Activated CD8-positive, alpha-beta T cell treated with anti-CD3 and anti-CD28 coated beads, Interleukin-2, amount 10 ng/mL, durations not matched to agents 7 days and 5 days (primary cell): ENCODE results near the gene LTO1. TPM values are rescaled to one million over a fixed set of nuclear protein-coding genes. Genes with fewer than 3 reads are reported as not detected.

ENCODE experiments used
- ATAC-seq: fragments of 150-1000 bp; cut with Tn5 transposase; one replicate; pipeline ENCODE4 v1.10.0; 2021; ENCODE audit warnings: moderate library complexity
- CTCF ChIA-PET: fragments of 350-600 bp; sonication (Branson Sonifier 250); formaldehyde crosslinking; loops from one replicate; lab custom pipeline; 2021; ENCODE audit warnings: antibody characterized with exemption; lab: Charles Lee
- POLR2A ChIA-PET: fragments of 350-600 bp; sonication (Branson Sonifier 250); formaldehyde crosslinking; loops from one replicate; lab custom pipeline; 2021; ENCODE audit warnings: antibody characterized with exemption; lab: Charles Lee
- DNase-seq: peaks from one replicate; pipeline ENCODE4 v3.0.0-alpha.2; 2020
- H3K27ac Mint-ChIP-seq: one replicate; pipeline ENCODE4 v1.8.0; 2021; ENCODE audit warnings: mild to moderate bottlenecking, mixed read lengths
- H3K27me3 Mint-ChIP-seq: one replicate; pipeline ENCODE4 v1.8.0; 2021; ENCODE audit warnings: low read depth, mixed read lengths
- H3K36me3 Mint-ChIP-seq: one replicate; pipeline ENCODE4 v1.8.0; 2021; ENCODE audit warnings: low read depth, mixed read lengths
- H3K4me1 Mint-ChIP-seq: one replicate; pipeline ENCODE4 v1.8.0; 2021; ENCODE audit warnings: low read depth, mixed read lengths
- H3K4me3 Mint-ChIP-seq: one replicate; pipeline ENCODE4 v1.8.0; 2021; ENCODE audit warnings: mild to moderate bottlenecking, mixed read lengths
- H3K9me3 Mint-ChIP-seq: one replicate; pipeline ENCODE4 v1.8.0; 2022; ENCODE audit warnings: mixed read lengths; ENCODE audit not compliant: insufficient read depth
- total RNA-seq, 2 experiments: library from RNA; stranded (reverse); gene quantifications; one replicate each; pipeline ENCODE4 v1.2.3, GENCODE V29; 2021

The LTO1 gene
- total RNA-seq, 2 experiments from 2014 or later = 21.0 to 23.0 TPM

DNA sequence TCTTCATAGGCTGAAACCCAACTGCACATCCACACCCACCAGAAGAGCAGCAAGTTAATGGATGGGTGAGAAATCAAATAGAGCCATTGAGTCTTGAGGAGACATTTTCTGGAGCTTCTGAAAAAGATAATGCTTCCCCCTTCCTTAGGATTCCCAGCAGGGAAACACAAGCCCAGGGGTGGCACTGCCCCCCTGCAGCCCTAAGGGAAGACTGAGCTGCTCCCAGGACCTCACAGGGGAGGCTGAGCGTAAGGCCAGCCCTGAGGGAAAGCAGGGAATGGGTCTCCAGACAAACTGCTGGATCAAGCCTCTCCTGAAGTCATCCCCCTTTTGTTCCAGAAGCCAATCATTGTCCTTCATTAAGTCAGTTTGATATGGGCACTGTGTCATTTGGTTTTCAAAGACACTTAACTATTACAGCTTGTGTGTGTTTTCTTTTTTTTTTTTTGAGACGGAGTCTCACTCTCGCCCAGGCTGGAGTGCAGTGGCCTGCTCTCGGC, 15.1 kb downstream of the LTO1 start:
- DNase-seq (no peak), ATAC-seq (no peak)
- H3K9me3 Mint-ChIP-seq = no peaks in the 10 kb centered on the region
- peaks cover 4% of the 10 kb centered on the region for H3K36me3 Mint-ChIP-seq
- no peak overlapping the region for H3K4me3 Mint-ChIP-seq
- ChIA-PET POLR2A (no interaction called here), CTCF (interaction anchor here (5.4 kb wide), 1 partner anchor 11 kb away, joined by 33 read pairs; no protein-coding TSS in a partner anchor)
- H3K27ac Mint-ChIP-seq = no peak overlapping the region
- H3K4me1 Mint-ChIP-seq = no peaks in the 10 kb centered on the region
- H3K27me3 Mint-ChIP-seq = no peaks in the 10 kb centered on the region

DNA sequence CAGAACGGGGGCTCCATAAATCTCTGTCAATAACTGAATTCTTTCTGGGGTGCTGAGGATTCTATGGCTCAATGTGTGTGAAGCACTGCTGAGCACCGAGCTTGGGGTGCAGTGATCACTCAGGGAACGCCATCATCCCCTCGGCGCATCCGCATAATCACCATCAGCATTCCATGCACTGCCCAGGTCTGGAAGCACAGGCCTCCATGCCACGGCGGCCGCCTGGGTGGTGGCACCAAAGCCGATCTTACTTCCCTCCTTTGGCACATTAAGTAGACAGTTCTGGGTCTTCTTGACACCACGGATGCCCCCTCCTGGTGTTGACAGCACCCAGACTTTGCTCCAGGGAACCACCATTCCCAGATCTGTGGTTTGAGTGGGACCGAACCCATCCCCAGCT, 15.6 kb downstream of the LTO1 start:
- ATAC-seq = no peak
- Mint-ChIP-seq H3K36me3 (peaks cover 4% of the 10 kb centered on the region), H3K4me3 (no peak overlapping the region), H3K27ac (no peak overlapping the region), H3K4me1 (no peaks in the 10 kb centered on the region), H3K9me3 (no peaks in the 10 kb centered on the region), H3K27me3 (no peaks in the 10 kb centered on the region)
- DNase-seq = no peak
- ChIA-PET POLR2A (no interaction called here), CTCF (interaction anchor here (5.4 kb wide), 1 partner anchor 11 kb away, joined by 33 read pairs; no protein-coding TSS in a partner anchor)

DNA sequence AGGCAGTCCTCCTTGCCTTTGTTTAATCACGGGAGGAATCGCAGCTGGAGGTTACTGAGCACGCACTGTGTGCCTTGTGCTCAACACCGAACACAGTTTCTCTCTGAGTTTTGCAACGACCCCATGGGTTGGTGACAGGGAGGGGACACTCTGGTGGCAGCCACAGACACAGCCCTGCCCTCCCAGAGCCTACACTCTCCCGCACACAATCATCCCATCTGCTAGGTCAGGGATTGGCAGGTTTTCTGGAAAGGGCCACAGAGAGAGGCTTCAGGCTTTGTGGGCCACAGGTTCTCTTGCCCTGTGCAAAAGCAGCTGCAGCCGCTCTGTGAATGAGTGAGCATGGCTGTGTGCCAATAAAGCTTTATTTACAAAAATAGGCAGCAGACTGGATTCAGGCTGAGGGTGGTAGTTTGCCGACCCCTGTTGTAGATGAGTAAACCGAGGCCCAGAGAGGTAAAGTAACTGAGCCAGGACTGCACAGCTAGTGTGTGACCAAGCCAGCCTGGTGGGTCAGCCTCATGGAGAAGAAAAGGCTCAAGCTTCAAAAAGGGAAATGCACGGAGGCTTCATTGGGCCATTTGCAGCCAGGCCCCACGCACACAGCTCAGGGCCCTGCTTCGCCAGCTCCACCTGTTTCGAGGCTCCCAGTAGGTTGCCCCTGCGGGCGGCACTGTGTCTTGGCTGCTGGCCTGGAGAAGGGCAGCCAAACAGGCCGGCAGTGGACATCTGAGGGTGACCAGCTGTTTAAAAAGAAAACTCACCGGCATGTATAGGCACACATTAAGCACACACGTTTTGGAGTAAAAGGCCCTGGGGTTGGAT, 16.3 kb downstream of the LTO1 start:
- POLR2A ChIA-PET = no interaction called here
- Mint-ChIP-seq H3K9me3 (no peaks in the 10 kb centered on the region), H3K36me3 (no peaks in the 10 kb centered on the region), H3K27ac (no peak overlapping the region), H3K27me3 (no peaks in the 10 kb centered on the region), H3K4me1 (no peaks in the 10 kb centered on the region), H3K4me3 (no peak overlapping the region)
- no peak for ATAC-seq
- no peak for DNase-seq
- CTCF ChIA-PET = interaction anchor here (5.4 kb wide), 1 partner anchor 12 kb away, joined by 33 read pairs; no protein-coding TSS in a partner anchor

DNA sequence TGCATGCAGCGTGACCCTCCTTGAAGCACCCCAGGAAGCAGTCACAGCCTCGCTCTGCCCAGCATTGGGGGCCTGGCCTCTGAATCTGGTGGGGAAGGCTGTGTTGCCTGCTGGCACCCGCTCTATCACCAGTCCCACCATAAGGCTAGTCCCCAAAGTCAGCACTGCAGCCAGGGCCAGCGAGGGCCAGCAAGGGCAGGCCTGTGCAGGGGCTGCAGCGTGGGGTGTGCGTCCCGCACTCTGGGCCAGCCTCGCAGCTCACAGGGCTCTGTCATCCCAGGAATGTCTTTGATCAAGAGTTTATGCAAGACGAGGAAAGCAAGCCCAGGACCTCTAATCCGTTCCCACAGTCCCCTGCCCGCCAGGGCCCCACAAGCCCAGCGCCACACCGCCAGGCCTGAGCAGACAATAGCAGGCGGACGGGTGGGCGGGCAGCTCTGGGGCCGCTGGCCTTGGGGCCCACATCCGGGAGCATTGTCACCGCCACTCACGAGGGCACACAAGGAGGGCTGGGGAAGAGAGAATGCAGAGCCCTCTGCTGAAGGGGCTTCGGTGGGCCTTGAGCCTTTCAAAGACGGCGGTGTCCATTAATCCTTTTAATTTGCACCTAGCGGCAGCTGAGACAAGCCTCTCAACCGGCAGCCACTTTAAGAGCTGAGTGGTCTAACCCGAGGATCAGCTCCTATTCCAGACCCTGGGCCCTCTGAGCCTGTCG, 17.1 kb downstream of the LTO1 start:
- DNase-seq = no peak
- no peak overlapping the region for H3K4me3 Mint-ChIP-seq
- H3K4me1 Mint-ChIP-seq = no peaks in the 10 kb centered on the region
- CTCF ChIA-PET = interaction anchor here (5.4 kb wide), 1 partner anchor 13 kb away, joined by 33 read pairs; no protein-coding TSS in a partner anchor
- H3K27me3 Mint-ChIP-seq = no peaks in the 10 kb centered on the region
- POLR2A ChIA-PET = no interaction called here
- no peak overlapping the region for H3K27ac Mint-ChIP-seq
- H3K36me3 Mint-ChIP-seq = no peaks in the 10 kb centered on the region
- ATAC-seq = no peak
- H3K9me3 Mint-ChIP-seq = no peaks in the 10 kb centered on the region

DNA sequence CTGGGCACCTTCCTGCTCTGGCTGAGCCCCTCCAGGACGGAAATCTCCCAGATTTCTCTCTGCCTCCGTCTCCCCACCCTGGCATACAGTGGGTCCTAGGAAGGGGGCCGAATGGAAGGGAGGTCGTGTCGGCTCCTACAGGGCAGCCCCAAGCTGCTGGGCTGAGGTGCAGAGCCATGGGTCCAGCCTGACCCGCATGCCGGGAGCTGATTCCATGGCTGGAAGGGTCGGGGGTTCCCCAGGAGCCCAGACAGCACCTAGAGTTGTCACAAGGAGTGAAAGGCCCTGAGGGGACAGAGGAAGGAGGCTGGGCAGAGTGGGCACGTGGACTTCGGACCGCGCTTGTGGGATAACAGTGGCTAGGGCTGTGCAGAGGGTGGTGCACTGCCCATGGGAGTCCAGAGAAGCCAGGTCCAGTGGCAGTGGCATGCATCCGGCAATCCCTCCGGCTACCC, 17.7 kb downstream of the LTO1 start:
- DNase-seq (no peak), ATAC-seq (no peak)
- Mint-ChIP-seq H3K27ac (no peak overlapping the region), H3K4me1 (no peaks in the 10 kb centered on the region), H3K9me3 (no peaks in the 10 kb centered on the region), H3K36me3 (no peaks in the 10 kb centered on the region), H3K27me3 (no peaks in the 10 kb centered on the region), H3K4me3 (no peak overlapping the region)
- POLR2A ChIA-PET = no interaction called here
- CTCF ChIA-PET = interaction anchor here (5.4 kb wide), 1 partner anchor 13 kb away, joined by 33 read pairs; no protein-coding TSS in a partner anchor

DNA sequence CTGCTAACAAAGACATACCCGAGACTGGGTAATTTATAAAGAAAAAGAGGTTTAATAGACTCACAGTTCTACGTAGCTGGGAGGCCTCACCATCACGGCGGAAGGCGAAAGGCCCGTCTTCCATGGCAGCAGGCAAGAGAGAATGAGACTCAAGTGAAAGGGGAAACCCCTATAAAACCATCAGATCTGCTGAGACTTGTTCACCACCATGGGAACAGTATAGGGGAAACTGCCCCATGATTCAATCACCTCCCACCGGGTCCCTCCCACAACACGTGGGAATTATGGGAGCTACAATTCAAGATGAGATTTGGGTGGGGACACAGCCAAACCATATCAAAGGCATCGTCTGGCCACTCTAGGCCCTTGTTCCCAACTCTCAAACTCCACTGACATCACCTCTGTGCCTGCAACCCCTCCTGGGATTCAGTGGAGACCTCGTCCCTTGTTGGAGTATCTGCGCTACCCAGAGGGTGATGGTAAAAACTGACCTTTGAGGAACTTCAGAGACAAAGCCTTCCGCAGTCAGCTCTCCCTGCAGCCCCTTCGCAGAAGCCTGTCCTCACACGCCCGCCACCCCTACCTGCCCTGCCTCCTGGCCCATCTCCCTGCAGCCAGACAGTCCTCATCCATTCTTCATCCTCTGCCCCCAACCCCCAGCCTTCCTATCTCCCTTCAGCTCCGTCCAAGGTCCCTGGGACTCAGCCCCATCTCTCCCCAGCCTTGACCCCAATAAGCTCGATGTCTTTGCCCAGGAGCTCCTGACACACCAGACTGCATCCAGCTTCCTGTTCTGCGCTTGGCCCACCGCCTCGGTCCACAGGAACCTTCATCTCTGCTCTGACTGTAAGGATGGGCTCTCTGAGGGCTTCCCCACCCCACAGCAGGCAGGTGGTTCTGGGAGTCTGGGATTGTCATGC, 18.4 kb downstream of the LTO1 start:
- Mint-ChIP-seq H3K9me3 (no peaks in the 10 kb centered on the region), H3K27me3 (no peaks in the 10 kb centered on the region), H3K4me1 (no peaks in the 10 kb centered on the region), H3K4me3 (no peak overlapping the region), H3K27ac (no peak overlapping the region), H3K36me3 (no peaks in the 10 kb centered on the region)
- no peak for DNase-seq
- no peak for ATAC-seq
- POLR2A ChIA-PET = no interaction called here
- CTCF ChIA-PET = interaction anchor here (1.3 kb wide), 1 partner anchor 15 kb away, joined by 4 read pairs; no protein-coding TSS in a partner anchor

DNA sequence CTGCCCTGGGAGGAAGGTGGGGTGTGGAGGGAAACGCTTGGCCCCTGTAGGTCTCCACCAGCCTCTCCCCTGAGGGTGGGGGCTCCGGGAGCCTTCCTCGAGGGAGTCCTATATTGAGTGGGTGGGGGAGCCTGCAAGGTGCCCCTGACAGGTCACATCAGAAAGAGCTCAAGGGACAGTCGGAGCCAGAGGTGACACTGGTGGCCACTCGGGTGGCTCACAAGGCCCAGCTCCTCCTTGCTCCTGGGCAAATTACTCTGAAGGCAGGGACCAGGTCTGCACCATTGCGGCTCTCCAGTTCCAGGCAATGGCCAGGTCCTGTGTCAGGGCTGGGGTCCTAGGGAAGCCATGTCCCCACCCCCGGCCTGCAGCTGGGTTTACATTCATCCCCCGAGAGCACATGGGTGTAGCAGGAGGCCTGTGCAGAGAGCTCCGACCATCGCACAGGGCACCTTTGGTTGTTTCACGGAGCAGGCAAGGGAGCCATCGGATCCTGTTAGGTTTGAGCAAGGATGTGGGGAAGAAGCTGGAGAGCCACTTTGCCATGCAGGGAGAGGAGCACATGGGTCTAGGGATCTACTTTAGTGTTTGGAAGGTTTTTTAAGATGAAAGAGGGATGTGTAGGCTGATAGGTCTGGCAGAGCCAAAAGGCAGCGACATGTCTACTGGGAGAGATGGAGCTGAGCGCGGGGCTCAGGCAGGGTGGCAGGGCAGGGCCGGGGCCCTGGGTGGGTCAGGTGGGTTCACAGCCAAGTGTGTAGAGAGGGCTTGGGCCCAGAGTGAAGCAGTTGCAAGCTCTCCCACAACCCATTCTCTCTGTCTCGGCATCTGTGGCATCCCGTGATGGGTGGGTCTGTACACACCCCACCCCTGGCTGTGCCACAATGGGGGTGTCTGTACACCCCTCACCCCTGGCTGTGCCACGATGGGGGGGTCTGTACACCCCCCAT, 19.4 kb downstream of the LTO1 start:
- Mint-ChIP-seq H3K4me1 (no peaks in the 10 kb centered on the region), H3K9me3 (no peaks in the 10 kb centered on the region), H3K4me3 (no peak overlapping the region), H3K27me3 (no peaks in the 10 kb centered on the region), H3K36me3 (no peaks in the 10 kb centered on the region), H3K27ac (no peak overlapping the region)
- ATAC-seq = no peak
- POLR2A ChIA-PET = interaction anchor here (0.6 kb wide), 1 partner anchor 1384 kb away, joined by 3 read pairs; the partner anchor contains the start of gene C11orf24
- CTCF ChIA-PET = interaction anchor here (1.0 to 1.3 kb wide), 3 partner anchors 8 to 363 kb away, joined by 3 to 4 read pairs (median 4); no protein-coding TSS in a partner anchor
- no peak for DNase-seq

DNA sequence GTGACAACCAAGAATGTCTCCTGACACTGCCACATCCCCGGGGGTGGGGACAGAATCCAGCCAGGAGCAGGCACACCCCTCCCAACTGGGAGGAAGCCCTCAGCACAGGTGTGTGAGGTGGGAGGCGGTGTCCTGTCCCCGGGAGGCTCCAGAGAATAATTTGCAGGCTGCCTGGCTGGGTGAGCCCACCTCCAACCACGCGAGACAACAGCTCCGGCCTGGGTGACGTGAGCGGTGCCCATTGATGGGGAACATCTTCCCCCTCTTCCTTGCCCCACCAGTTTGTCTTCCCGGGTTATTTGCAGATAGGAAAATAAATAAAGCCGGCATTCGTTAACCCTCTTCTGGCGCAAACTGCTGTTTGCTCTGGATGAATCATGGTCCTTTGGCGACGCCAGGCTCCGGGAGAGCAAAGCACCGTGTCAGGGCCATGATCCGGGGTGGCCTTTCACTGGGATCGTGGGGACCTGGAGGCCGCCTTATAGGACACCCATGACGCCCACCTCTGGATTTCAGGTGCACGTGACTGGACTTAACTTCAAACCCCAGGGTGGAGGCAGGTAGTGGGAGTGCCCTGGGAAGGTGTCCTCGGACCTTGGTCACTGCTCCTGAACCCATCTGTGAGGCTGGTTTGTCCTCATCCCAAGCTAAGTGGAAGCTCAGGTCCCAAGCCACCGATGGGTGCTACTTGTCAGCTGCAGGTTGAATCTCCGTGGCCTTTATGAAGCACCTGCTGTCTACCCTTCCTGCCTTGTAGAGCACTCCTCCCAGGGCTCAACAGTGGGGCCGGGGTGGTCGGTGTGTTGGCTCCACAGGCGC, 20.3 kb downstream of the LTO1 start:
- no peak overlapping the region for H3K4me3 Mint-ChIP-seq
- ChIA-PET CTCF (interaction anchor here (1.0 to 1.2 kb wide), 2 partner anchors 9 to 362 kb away, joined by 3 to 4 read pairs; no protein-coding TSS in a partner anchor), POLR2A (no interaction called here)
- no peaks in the 10 kb centered on the region for H3K36me3 Mint-ChIP-seq
- DNase-seq (no peak), ATAC-seq (no peak)
- H3K4me1 Mint-ChIP-seq = no peaks in the 10 kb centered on the region
- no peaks in the 10 kb centered on the region for H3K9me3 Mint-ChIP-seq
- no peak overlapping the region for H3K27ac Mint-ChIP-seq
- no peaks in the 10 kb centered on the region for H3K27me3 Mint-ChIP-seq

DNA sequence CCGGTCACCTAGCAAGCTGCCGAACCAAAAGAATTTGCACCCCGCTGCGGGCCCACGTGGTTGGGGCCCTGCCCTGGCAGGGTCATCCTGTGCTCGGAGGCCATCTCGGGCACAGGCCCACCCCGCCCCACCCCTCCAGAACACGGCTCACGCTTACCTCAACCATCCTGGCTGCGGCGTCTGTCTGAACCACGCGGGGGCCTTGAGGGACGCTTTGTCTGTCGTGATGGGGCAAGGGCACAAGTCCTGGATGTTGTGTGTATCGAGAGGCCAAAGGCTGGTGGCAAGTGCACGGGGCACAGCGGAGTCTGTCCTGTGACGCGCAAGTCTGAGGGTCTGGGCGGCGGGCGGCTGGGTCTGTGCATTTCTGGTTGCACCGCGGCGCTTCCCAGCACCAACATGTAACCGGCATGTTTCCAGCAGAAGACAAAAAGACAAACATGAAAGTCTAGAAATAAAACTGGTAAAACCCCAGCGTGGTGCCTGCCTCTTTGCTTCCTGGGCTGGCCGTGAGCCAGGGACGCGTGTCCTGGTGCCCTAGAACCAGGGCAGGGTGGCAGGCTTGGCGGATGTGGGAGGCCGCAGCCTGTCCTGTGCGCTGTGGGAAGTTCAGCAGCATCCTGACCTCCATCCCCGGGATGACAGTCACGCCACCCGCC, 21.0 kb downstream of the LTO1 start:
- no peak for ATAC-seq
- Mint-ChIP-seq H3K9me3 (no peaks in the 10 kb centered on the region), H3K4me3 (no peak overlapping the region), H3K27ac (no peak overlapping the region), H3K4me1 (no peaks in the 10 kb centered on the region), H3K27me3 (no peaks in the 10 kb centered on the region), H3K36me3 (no peaks in the 10 kb centered on the region)
- POLR2A ChIA-PET = no interaction called here
- CTCF ChIA-PET = interaction anchor here (0.9 kb wide), 1 partner anchor 11 kb away, joined by 3 read pairs; no protein-coding TSS in a partner anchor
- DNase-seq = no peak
